ENCODE measurements around the gene TRPT1.
"Not testable (repeated sequence)": the region's sequence is repeated elsewhere in the genome, so short reads cannot be mapped to it uniquely, and the experiment has no call there.

TRPT1 gene

DNA sequence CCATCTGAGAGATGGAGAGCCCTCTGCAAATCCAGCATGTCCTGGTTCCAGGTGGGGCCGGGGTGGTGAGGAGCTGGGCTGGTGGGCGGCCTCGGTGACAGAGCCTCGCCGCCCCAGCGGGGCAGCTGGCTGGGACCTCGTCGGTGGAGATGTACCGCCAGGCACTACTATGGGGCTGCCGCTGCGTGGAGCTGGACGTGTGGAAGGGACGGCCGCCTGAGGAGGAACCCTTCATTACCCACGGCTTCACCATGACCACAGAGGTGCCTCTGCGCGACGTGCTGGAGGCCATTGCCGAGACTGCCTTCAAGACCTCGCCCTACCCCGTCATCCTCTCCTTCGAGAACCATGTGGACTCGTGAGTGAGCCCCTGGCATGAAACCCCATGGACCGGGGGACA is 32.4 kb upstream of the TRPT1 start:
- DNase-seq (ENCODE audit: low read depth): no peak

- DNase-seq (ENCODE audit: low read depth): no peak
Observed at GRCh38 chr11:64256300-64256699, 30.3 kb upstream of the TRPT1 start.

DNA sequence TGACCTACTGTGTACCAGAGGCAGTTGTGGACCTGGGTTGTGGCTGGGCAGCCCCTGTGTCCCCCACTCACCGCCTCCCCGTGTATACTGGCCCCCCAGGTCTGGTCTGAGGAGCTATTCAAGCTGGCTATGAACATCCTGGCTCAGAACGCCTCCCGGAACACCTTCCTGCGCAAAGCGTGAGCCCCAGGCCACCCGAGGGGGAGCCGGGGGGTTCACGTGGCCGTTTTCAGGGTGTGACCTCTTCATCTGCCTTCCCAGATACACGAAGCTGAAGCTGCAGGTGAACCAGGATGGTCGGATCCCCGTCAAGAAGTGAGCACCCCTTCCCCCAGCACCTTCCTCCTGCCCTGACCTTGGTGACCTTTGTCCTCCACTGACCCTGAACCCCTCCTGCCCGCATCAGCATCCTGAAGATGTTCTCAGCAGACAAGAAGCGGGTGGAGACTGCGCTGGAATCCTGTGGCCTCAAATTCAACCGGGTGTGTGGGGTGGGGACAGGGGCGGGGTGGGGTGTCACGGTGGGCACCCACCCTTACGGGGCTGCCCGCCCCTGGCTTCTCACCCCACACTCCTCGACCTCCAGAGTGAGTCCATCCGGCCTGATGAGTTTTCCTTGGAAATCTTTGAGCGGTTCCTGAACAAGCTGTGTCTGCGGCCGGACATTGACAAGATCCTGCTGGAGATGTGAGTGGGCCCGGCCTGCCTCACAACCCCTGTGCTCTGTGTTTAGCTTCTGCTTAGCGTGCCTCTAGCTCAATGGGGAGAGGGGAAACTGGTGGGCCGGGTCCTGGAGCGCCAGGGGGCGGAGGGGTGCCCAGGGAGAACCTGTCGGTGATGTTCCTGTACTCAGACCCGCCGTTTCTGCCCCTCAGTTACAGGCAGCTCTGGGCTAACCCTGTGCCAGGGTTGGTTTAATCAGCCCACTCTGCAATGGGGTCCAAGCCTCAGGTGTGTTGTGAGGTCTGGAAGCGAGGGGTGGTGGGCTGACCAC is 29.4 kb upstream of the TRPT1 start:
- DNase-seq (ENCODE audit: low read depth): no peak

- DNase-seq (ENCODE audit: low read depth): no peak
Observed at GRCh38 chr11:64254326-64254725, 28.3 kb upstream of the TRPT1 start.

DNA sequence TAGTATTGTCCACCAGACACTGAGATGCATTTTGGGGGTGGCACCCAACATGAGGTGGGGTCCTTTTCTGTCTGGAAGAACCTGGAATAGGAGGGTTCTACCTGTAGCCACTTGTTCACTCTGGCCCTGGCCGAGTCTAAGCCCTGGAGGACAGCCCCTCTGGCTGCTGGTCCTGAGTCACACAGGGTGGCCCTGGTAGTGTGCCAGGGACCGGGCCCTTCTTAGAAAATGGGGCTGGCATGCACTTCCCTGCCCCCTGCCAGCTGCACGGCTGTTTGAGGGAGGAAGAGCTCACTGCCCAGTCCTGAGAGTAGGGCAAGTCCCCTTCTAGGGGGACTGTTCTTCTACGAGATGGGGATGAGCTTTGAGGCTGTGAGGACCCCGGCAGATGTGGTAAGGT is 27.5 kb upstream of the TRPT1 start:
- no peak for DNase-seq (ENCODE audit: low read depth)

GRCh38 chr11:64253043-64253442 is 27.1 kb upstream of the TRPT1 start:
- DNase-seq (ENCODE audit: low read depth): no peak

DNA sequence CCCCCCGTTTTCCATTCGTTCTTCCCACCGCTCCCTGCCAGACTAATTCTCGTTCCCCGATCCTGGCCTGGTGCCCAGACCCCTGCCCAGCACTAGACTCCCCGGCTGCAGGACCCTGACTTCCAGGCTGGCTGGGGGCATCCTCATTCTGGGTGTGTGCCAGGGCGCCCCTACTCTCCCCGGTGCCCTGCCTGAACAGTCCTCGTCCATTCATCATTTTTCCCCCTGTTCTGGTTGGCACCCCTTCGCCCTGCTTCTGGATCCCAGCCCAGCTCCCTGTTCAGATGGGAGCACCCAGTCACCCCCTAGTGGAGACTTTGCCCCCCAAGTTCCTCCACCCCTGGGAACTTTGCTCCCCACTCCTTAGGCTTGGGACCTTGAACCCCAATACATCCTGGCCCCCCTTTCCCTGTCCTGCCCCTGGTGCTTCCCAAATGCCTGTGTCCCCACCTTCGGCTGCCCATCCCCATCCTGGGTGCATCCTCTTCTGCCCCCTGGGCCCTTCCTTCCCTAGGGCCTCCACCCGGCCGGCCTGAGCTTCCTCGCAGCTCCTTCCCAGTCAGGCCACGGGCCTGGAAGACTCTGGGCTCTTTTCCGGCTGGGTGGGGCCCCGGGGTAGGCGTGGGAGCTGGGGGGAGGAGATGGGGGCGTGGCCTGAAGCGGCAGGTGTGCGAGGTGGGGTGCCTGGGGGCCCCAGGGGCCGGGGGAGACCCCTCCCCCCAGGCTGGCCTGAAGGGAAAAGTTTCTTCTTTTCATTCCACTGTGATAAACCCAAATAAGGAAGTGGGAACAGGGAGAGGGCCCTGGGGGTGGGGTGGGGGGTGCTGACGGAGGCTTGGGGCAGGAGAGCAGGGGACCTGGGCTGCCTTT is 26.3 kb upstream of the TRPT1 start:
- no peak for DNase-seq (ENCODE audit: low read depth)

DNA sequence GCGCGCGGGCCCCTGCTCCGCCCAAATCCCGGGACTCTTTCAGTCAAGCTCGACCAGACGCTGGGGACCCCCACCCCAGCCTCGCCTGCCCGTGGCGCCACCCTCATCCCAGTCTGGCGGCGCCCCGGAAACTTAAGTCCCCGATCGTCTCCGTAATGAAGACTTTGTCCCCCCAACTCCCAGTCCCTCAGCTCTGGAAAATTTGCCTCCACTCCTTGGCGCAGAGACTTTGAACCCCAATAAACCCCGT is 25.7 kb upstream of the TRPT1 start:
- no peak for DNase-seq (ENCODE audit: low read depth)

DNA sequence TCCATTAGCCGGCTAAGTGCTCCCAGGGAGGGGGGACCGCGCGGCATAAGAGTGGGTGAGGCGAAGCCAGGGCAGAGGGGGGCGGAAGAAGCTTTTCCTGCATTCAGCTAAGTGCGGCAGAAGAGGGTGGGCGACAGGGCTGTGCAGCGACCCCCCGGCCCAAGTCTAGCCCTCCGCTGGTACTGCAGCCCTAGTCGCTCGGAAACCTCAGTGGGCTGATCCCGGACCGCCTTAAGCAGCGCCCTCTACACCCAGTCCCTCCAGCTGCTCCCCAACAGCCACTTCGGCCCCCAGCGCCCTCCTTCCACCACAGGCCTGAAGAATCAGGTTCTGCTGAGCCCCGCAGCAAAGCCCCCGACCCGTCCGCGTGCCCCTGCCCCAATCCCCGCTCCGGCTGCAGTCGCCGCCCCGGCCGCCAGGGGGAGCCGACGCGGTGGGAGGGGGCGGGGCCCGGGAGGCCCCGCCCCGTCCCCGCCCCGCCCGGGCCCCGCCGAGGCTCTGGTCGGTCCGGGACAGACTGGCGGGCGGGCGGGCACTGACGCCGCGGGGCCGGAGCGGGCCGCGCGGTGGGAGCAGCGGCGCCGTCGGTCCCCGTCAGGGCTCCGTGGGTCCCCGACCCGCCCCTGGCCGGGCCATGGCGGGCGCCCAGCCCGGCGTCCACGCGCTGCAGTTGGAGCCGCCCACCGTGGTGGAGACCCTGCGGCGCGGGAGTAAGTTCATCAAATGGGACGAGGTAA is 25.2 kb upstream of the TRPT1 start, which contains the start of gene PLCB3:
PLCB3 (plus strand) TSS at position 515 of the 737 bp plus-strand sequence; CDS start at position 635, 120 bp downstream.
- DNase-seq (ENCODE audit: low read depth): no peak

GRCh38 chr11:64250415-64251015 is 24.5 kb upstream of the TRPT1 start:
- DNase-seq (ENCODE audit: low read depth): no peak

DNA sequence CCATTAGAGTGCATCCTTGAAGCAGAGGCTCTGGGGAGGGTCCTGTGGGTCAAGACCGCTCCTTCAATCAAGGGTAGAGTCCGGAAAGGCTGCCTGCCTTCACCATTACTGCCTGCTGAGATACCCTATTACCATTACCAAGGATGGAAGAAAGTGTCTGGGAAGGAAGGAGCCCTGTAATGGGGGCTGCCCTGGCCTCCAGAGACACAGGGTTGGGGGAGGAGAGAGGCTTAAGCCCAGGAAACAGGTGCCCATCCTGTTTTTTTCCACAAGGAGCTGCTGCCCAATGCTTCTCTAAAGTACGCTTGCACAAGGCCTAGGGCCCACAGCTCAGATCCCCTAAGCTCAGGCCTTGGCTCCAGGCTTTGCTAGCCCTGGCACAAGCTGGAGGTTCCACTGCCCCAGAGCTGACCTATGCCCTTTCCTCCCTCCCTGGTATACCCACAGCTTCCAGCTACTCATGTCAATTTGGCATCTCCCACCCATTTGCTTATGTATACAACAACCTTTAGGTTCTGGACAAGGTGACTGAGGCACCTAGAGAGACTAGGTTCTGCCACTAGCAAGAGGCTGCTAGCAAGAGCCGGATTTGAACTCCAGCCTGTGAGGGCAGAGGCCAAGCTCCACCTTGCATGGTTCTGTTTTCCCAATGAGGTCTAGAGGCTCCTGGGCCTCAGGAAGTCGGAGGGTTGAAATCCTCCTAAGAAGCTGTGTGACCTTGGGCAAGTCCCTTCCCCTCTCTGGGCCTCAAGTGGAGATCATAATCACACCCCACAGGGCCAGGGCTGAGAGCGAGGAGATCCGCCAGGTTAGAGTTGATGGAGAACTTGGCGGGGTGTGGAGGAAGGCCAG is 23.8 kb upstream of the TRPT1 start:
- no peak for DNase-seq (ENCODE audit: low read depth)

DNA sequence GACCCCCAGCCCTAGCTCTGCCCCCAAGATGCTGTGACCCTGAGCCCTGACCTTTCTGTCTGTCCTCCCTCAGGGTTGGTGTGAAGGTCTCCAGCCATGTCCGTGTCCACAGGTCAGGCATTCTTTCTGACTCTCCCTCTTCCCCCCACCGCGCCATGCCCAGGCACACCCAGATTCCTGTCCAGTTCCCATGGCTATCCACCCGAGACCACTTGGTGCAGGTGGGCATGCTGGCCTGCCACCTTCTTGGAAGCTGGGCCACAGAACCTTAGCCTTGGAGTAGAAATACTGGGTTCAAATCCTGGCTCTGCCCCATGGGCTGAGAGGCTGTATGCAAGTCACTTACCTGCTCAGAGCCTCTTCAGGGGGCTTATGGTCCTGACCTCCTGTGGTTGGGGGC is 23.1 kb upstream of the TRPT1 start:
- no peak for DNase-seq (ENCODE audit: low read depth)

DNA sequence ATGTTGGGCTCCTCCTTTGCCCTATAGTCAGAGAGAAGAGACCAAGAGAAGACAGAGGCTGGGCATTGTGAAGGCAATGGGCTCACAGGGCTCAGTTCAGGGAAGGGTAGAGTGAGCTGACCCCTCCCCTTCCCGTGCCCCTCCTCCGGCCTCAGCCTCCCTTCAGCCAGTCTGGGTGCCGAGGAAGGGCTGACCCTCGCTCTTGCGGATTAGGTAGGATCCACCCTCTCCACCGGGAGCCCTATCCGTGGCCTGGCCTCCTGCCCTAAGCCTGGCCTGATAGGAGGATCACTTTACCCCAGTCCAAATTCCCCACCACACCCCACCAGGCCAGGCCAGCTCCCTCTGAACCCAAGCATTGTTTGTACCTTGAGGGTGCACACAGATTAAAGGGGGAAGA is 22.6 kb upstream of the TRPT1 start:
- no peak for DNase-seq (ENCODE audit: low read depth)

DNA sequence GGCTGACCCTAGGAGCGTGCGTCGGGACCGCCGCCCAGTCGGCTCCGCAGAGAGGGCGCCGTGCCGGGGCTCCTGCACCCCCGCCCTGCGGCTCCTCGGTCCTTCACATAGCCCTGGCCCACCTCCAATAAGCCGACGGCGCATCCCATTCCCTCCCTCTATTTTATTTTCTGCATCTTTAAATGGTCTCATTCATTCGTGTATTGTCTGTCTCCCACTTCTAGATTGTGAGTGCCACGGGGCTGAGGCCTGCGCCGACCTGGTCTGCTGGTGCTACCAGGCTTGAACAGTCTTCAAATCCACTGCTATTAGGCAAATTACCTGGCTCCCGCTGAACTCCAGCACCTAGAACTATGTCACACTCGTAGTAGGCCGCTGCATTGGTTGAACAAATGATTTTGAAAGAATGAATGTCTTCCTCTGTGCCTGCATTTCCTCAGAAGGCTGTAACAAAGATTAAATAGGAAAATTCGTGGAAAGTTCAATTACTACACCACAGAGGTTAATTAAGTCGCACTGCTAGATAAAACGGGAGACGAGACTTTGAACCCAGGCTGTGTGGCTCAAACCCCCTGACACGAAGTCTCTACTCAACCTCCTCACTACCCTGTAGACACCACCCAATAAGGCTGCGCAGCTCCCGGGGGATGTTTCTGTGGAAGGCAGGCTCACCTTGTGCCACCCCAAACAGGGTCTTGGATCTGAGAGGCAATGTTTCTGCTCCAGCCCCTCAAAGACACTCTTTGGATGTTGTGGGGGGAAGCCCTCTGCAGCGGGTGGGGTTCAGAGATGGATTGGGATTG is 21.9 kb upstream of the TRPT1 start:
- DNase-seq (ENCODE audit: low read depth): no peak

DNA sequence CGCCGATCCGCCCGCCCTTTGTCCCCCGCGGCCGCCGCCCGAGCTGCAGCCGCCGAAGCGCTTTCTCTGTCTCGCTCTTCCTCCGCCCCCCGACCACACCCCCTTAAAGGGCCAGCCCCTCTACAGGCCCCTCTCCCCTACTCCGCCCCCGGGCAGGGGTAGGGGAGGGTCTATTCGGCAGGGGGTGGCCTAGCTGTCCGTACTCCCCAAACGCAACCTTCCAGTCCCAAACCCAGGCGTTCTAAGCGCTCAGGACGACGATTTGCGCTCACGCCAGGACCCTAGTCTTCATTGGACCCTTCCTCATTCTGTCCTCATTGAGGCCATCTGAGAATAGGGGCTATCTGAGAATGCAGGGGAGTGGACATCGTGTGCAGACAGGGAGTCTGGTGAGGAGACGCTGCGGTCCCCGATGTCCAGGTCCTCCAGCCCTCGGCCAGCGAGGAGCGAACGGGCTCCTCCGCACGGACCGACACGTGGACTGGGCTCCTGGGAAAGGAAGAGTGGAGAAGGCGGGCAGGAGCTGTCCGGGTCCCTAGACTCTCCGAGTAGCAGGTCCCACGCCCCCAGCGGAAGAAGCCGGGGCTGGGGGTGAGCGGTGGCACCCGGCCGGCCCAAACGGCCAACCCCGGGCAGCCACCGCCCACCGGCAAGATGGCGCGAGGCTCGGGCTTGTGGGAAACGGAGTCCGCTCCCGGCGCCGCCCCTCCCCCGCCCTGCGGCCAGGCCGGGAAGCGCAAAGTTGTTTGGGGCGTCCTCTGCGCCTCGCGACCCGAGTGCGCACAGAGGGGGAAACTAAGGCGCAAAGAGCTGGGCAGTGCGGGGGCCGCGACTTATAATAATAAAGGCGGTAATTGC is 21.1 kb upstream of the TRPT1 start, which contains the start of gene PPP1R14B:
PPP1R14B (minus strand) TSS at position 73 of the 858 bp plus-strand sequence. CDS start 270 bp downstream, outside the sequence.
- DNase-seq (ENCODE audit: low read depth): peak; percentile 54

- DNase-seq (ENCODE audit: low read depth): not testable (repeated sequence)
Observed at GRCh38 chr11:64246621-64246870, 20.6 kb upstream of the TRPT1 start.

DNA sequence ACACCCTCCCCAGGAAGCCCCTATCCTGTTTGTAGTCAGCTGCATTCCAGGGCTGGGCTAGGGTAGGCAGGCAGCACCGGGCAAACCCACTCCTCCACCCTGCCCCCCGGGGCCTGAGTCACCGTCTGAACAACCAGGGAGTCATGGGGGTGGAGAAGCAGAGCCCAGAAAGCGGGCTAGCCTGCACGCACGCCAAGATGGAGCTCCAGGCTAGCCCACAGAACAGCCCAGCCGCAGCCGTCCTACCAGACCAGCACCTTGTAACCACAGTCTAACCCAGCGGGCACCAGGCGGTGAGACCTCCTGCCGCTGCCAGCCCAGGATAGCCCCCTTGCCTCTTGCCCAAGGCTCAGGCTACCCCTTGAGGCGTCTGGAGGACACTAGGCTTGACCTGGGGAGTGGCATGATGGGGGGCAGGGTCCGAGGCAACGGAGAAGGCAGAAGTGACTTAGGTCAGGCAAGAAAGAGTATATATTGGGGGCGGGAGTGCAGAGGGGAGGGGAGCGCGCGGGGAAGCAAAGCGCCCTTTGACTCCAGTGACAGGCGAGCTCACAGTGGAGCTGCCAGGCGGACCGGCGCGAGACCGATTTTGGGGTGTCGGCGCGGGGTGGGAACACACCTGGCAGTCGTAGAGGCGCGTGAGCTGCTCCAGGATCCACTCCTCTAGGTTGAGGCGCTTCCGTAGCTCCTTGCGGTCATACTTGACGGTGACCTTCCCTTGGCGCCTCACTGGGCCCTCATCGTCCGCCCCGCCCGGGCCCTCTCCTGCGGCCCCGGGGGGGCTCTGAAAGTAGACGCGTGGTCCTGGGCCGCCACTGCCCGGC is 20.0 kb upstream of the TRPT1 start:
- DNase-seq (ENCODE audit: low read depth): peak; percentile 44

DNA sequence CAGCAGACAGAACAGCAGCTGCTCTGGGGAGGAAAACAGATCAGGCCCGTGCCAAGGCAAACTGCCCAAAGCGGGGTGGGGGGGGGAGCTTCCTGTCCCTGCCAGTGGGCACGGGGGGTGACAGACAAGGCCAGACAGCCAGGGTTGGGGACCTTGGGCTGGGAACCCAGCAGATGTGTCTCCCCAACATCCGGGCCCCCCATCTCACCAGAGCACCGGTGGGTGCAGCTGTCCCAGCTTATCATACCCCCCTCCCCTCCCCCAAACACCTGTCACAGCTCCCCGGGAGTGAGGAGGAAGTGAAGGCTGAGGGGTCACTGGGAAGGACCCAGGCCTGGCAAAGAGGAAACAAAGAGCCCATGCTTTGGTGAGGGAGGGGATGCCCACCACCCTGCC is 19.4 kb upstream of the TRPT1 start:
- DNase-seq (ENCODE audit: low read depth): no peak

Measured in stimulated activated CD8-positive, alpha-beta memory T cell treated with anti-CD3 and anti-CD28 coated beads, Interleukin-15, amount 100 ng/mL, for 1 hour (primary cell).